MM.1S (cell line): ENCODE measurements around the gene CLC.
A peak's percentile ranks its signal among the peaks of the same experiment; 100 is the strongest.

Experiments used
- DNase-seq: peaks from one replicate; pipeline ENCODE4 v3.0.0-alpha.2; 2015
- H2AFZ ChIP-seq: fragments of 300-600 bp; sonication (generic); 2 replicates; pipeline ENCODE4 v1.6.0; 2016; ENCODE audit warnings: antibody characterized with exemption, low read length
- H3F3A ChIP-seq: fragments of 300-600 bp; sonication (generic); 2 replicates; pipeline ENCODE4 v1.6.1; 2016; ENCODE audit warnings: mild to moderate bottlenecking, antibody characterized with exemption, low read length, moderate library complexity, mixed read lengths; ENCODE audit not compliant: insufficient read depth
- H3K27ac ChIP-seq: fragments of 300-600 bp; sonication (generic); 2 replicates; pipeline ENCODE4 v1.5.1; 2016; ENCODE audit warnings: mild to moderate bottlenecking, low read length
- H3K27me3 ChIP-seq: fragments of 300-600 bp; sonication (generic); replicated peaks from 2 replicates; pipeline ENCODE4 v1.6.0; 2016; ENCODE audit warnings: low read length; ENCODE audit not compliant: insufficient read depth
- H3K36me3 ChIP-seq: fragments of 300-600 bp; sonication (generic); replicated peaks from 2 replicates; pipeline ENCODE4 v1.6.1; 2016; ENCODE audit warnings: mild to moderate bottlenecking, low read length, mixed read lengths; ENCODE audit not compliant: insufficient read depth
- H3K4me1 ChIP-seq: fragments of 300-600 bp; sonication (generic); 2 replicates; pipeline ENCODE4 v1.6.1; 2016; ENCODE audit warnings: low read length, mixed read lengths
- H3K4me2 ChIP-seq: fragments of 300-600 bp; sonication (generic); 2 replicates; pipeline ENCODE4 v1.6.0; 2016; ENCODE audit warnings: low read depth, low read length
- H3K4me3 ChIP-seq: fragments of 300-600 bp; sonication (generic); 2 replicates; pipeline ENCODE4 v1.5.1; 2016; ENCODE audit warnings: low read length, mixed read lengths
- H3K79me2 ChIP-seq: fragments of 300-600 bp; sonication (generic); 2 replicates; pipeline ENCODE4 v1.6.1; 2016; ENCODE audit warnings: mixed run types, low read length, mixed read lengths
- H3K9ac ChIP-seq: fragments of 300-600 bp; sonication (generic); 2 replicates; pipeline ENCODE4 v1.6.1; 2016; ENCODE audit warnings: low read length, mixed read lengths
- H3K9me2 ChIP-seq: fragments of 300-600 bp; sonication (generic); replicated peaks from 2 replicates; pipeline ENCODE4 v1.6.1; 2016; ENCODE audit warnings: mild to moderate bottlenecking, low read length, mixed read lengths; ENCODE audit not compliant: insufficient read depth
- H3K9me3 ChIP-seq: fragments of 300-600 bp; sonication (generic); replicated peaks from 2 replicates; pipeline ENCODE4 v1.6.1; 2016; ENCODE audit warnings: mild to moderate bottlenecking, low read length, mixed read lengths; ENCODE audit not compliant: insufficient read depth
- H4K20me1 ChIP-seq: fragments of 300-600 bp; sonication (generic); 2 replicates; pipeline ENCODE4 v1.6.1; 2016; ENCODE audit warnings: mild to moderate bottlenecking, low read length, moderate library complexity, mixed read lengths; ENCODE audit not compliant: insufficient read depth
- CTCF ChIP-seq: fragments of 300-600 bp; sonication (generic); IDR thresholded peaks from 2 replicates; pipeline ENCODE4 v1.5.1; 2016; ENCODE audit warnings: antibody characterized with exemption, low read length, mixed read lengths
- EZH2 ChIP-seq: fragments of 300-600 bp; sonication (generic); optimal IDR thresholded peaks from 2 replicates; pipeline ENCODE3; 2017; ENCODE audit warnings: low read depth, mild to moderate bottlenecking, antibody characterized with exemption, low read length, mixed read lengths
- EZH2phosphoT487 ChIP-seq: fragments of 300-600 bp; sonication (generic); IDR thresholded peaks from 2 replicates; pipeline ENCODE4 v1.6.1; 2018; ENCODE audit warnings: antibody characterized with exemption, low read length

Gene CLC

DNA sequence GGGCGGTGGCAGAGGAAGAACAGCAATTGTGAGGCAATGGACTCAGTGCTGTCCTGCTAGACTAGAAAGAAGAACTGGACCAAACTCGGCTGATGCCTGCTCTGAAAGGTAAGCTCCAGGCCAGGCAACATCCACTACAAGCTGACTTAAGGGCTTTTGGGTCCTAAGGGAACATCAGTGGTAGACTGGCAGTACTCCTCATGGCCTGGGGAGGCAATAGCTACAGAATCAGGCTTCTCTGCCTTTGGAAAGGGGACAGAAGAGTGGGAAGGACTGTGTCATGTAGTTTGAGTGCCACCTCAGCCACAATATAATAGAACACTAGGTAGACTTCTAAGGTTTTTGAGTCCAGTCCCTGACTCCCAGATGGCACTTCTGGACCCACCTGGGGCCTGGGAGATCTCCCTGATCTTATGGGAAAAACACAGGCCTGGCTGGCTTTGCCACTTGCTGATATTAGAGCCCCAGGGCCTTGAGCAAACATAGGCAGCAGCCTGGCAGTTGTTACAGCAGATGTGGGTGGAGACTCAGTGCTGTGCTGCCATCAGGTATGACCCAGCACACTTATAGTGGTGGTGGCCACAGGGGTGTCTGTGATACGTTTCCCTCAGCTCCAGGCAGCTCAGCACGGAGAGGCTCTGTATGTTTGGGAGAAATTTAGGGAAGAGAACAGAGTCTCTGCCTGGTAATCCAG lies 9.2 kb upstream of the CLC start:
- Histone ChIP-seq H3F3A (no peaks in the 10 kb centered on the region), H3K9me3 (no peaks in the 10 kb centered on the region), H4K20me1 (no peaks in the 10 kb centered on the region), H2AFZ (no peak overlapping the region), H3K4me2 (no peak overlapping the region), H3K4me1 (no peaks in the 10 kb centered on the region), H3K79me2 (no peaks in the 10 kb centered on the region), H3K27ac (no peak overlapping the region), H3K9me2 (no peaks in the 10 kb centered on the region), H3K27me3 (no peaks in the 10 kb centered on the region), H3K4me3 (no peak overlapping the region), H3K9ac (no peak overlapping the region), H3K36me3 (no peaks in the 10 kb centered on the region)
- no peak for TF ChIP-seq CTCF
- TF ChIP-seq EZH2phosphoT487 = no peak
- no peak for TF ChIP-seq EZH2
- DNase-seq = no peak

- H3K9me3 ChIP-seq = no peaks in the 10 kb centered on the region
- H3K79me2 ChIP-seq = no peaks in the 10 kb centered on the region
- H3K4me1 ChIP-seq = peaks cover under 1% of the 10 kb centered on the region; the same call in 1 of the 2 replicates
- H3K4me2 ChIP-seq = no peak overlapping the region
- no peak for DNase-seq
- H3K4me3 ChIP-seq = no peak overlapping the region
- no peak overlapping the region for H2AFZ ChIP-seq
- H3K27me3 ChIP-seq = no peaks in the 10 kb centered on the region
- no peaks in the 10 kb centered on the region for H3K9me2 ChIP-seq
- no peak overlapping the region for H3K9ac ChIP-seq
- H3F3A ChIP-seq = no peaks in the 10 kb centered on the region
- no peaks in the 10 kb centered on the region for H3K36me3 ChIP-seq
- H4K20me1 ChIP-seq = no peaks in the 10 kb centered on the region
- no peak for TF ChIP-seq CTCF
- TF ChIP-seq EZH2 = no peak
- TF ChIP-seq EZH2phosphoT487 = no peak
- no peak overlapping the region for H3K27ac ChIP-seq
Observed at GRCh38 chr19:39745643-39746042, 7.8 kb upstream of the CLC start.

GRCh38 chr19:39740395-39740794 lies 2.6 kb upstream of the CLC start:
- peaks cover 9% of the 10 kb centered on the region for H3K4me1 ChIP-seq
- H3K9ac ChIP-seq = no peak overlapping the region
- no peaks in the 10 kb centered on the region for H3K36me3 ChIP-seq
- H2AFZ ChIP-seq = peak overlapping the region; percentile 66; the same call in 1 of the 2 replicates
- no peak overlapping the region for H3K4me3 ChIP-seq
- H3F3A ChIP-seq = no peaks in the 10 kb centered on the region
- no peaks in the 10 kb centered on the region for H3K79me2 ChIP-seq
- H3K4me2 ChIP-seq = peak overlapping the region; percentile 36
- H3K9me2 ChIP-seq = no peaks in the 10 kb centered on the region
- no peaks in the 10 kb centered on the region for H3K27me3 ChIP-seq
- no peaks in the 10 kb centered on the region for H4K20me1 ChIP-seq
- TF ChIP-seq EZH2 (no peak), CTCF (no peak), EZH2phosphoT487 (no peak)
- peak; percentile 21 for DNase-seq
- no peaks in the 10 kb centered on the region for H3K9me3 ChIP-seq
- no peak overlapping the region for H3K27ac ChIP-seq
